ENCODE results near the gene ASB2. TPM values are rescaled to one million over a fixed set of nuclear protein-coding genes. Genes with fewer than 3 reads are reported as not detected.
A peak's percentile ranks its signal among the peaks of the same experiment; 100 is the strongest.

Gene ASB2
- total and polyA plus RNA-seq, 2 of the 4 experiments (the other 2 are of a cell fraction), result 0.54 to 0.77 TPM

DNA sequence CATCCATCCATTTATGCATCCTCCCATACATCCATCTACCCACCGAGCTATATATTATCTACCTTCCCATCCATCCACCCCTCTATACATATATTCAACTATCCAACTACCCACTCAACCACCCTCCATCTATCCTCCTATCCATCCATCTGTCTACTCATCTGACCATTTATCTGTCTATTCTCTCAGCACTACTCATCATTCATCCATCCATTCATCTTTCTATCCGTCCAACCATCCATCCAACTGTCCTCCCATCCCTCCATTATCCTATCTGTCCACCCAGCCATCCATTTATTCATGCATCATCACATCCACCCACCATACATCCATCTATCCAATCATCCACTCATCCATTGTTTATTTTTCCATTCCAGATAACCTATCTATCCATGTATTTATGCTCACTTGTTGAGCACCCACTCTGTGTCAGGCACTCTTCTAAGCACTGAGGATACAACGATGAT is 11.5 kb downstream of the ASB2 start:
- Histone ChIP-seq H2BK20ac (ENCODE audit: low read depth, low read length) (peak overlapping the region; percentile 11; the same call in 1 of the 2 replicates), H4K20me1 (ENCODE audit: insufficient read depth, low read length) (peaks cover 4% of the 10 kb centered on the region; the same call in 1 of the 2 replicates), H3K23ac (ENCODE audit: low read depth, low read length) (no peak overlapping the region), H4K91ac (ENCODE audit: insufficient read depth, low read depth, low read length) (no peak overlapping the region), H3K4me1 (ENCODE audit: control insufficient read depth, insufficient read depth, low read length) (peaks cover 22% of the 10 kb centered on the region), H3K4ac (ENCODE audit: low read depth, low read length) (peak overlapping the region; percentile 62; the same call in 1 of the 2 replicates), H2BK120ac (ENCODE audit: low read depth, low read length) (peak overlapping the region; percentile 41; the same call in 1 of the 2 replicates), H3K9me3 (ENCODE audit: control insufficient read depth, insufficient read depth, low read length) (no peaks in the 10 kb centered on the region), H2AFZ (replicated peaks; ENCODE audit: low read length, poor library complexity) (no peak overlapping the region), H3K9ac (ENCODE audit: low read depth, low read length) (no peak overlapping the region), H3K27ac (ENCODE audit: insufficient read depth, low read length) (peak overlapping the region; percentile 13; the same call in 1 of the 2 replicates), H2BK5ac (ENCODE audit: low read depth, low read length, poor library complexity, severe bottlenecking) (peak overlapping the region; percentile 94), H3K27me3 (ENCODE audit: control insufficient read depth, insufficient read depth, low read length) (no peaks in the 10 kb centered on the region), H2BK15ac (ENCODE audit: low read depth, low read length) (peak overlapping the region; percentile 31; the same call in 1 of the 3 replicates), H3K79me1 (ENCODE audit: low read depth in 1 of 2, low read length in 2 of 2) (no peaks in the 10 kb centered on the region), H3K4me3 (ENCODE audit: insufficient read depth, low read depth, low read length) (no peak overlapping the region), H3K9me1 (ENCODE audit: insufficient read depth, low read length) (peaks cover 19% of the 10 kb centered on the region), H3K56ac (ENCODE audit: extremely low read depth, insufficient read depth, low read length) (no peak overlapping the region), H3K18ac (ENCODE audit: low read depth, low read length) (peak overlapping the region; percentile 34; the same call in 1 of the 2 replicates), H4K8ac (ENCODE audit: low read depth in 2 of 2, low read length in 2 of 2) (no peak overlapping the region; a peak in 1 of 4 replicates), H3K36me3 (ENCODE audit: control insufficient read depth, insufficient read depth, low read length) (no peaks in the 10 kb centered on the region), H2AK9ac (replicated peaks; ENCODE audit: low read depth, low read length, poor library complexity) (no peak overlapping the region), H4K5ac (ENCODE audit: low read depth, low read length) (no peak overlapping the region), H3K4me2 (ENCODE audit: low read depth, low read length) (no peak overlapping the region), H3K14ac (replicated peaks; ENCODE audit: low read depth, low read length) (peak overlapping the region; percentile 40; the same call in 1 of the 2 replicates), H2AK5ac (ENCODE audit: low read depth, low read length) (peak overlapping the region; percentile 54; the same call in 1 of the 2 replicates)
- ATAC-seq (ENCODE audit: low read depth) (no peak), DNase-seq (no peak)
- ChIA-PET POLR2A (ENCODE audit: unreplicated experiment) (no interaction called here), CTCF (interaction anchor here (1.0 to 1.1 kb wide), 2 partner anchors 25 to 30 kb away, joined by 3 read pairs; no protein-coding TSS in a partner anchor)
- in situ Hi-C loops (cut with MboI; ENCODE audit: low sequenced_read_pairs), result no loop called here
- TF ChIP-seq RAD21 (IDR thresholded peaks at IDR 0.05; ENCODE audit: low read length) (no peak), CHD1 (IDR thresholded peaks at IDR 0.05; ENCODE audit: low read depth, low read length) (no peak), MAZ (IDR thresholded peaks at IDR 0.05; ENCODE audit: borderline replicate concordance, low read depth, low read length) (no peak), MAFK (IDR thresholded peaks at IDR 0.05; ENCODE audit: low read depth, low read length) (no peak), CEBPB (IDR thresholded peaks at IDR 0.05; ENCODE audit: low read depth, low read length) (no peak), NFE2L2 (IDR thresholded peaks at IDR 0.05; ENCODE audit: low read depth, low read length) (no peak), MXI1 (IDR thresholded peaks at IDR 0.05; ENCODE audit: borderline replicate concordance, low read depth, low read length) (no peak), FOS (IDR thresholded peaks at IDR 0.05; ENCODE audit: low read depth, low read length) (no peak), USF2 (IDR thresholded peaks at IDR 0.05; ENCODE audit: low read depth, low read length) (no peak), CTCF (conservative IDR thresholded peaks at IDR 0.05; ENCODE audit: low read depth, low read length) (no peak), RCOR1 (IDR thresholded peaks at IDR 0.05; ENCODE audit: insufficient replicate concordance, low read length) (no peak), RFX5 (IDR thresholded peaks at IDR 0.05; ENCODE audit: low read depth, low read length) (no peak)
- TF ChIP-seq, protein P1, sequence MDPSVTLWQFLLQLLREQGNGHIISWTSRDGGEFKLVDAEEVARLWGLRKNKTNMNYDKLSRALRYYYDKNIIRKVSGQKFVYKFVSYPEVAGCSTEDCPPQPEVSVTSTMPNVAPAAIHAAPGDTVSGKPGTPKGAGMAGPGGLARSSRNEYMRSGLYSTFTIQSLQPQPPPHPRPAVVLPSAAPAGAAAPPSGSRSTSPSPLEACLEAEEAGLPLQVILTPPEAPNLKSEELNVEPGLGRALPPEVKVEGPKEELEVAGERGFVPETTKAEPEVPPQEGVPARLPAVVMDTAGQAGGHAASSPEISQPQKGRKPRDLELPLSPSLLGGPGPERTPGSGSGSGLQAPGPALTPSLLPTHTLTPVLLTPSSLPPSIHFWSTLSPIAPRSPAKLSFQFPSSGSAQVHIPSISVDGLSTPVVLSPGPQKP (IDR thresholded peaks at IDR 0.05; ENCODE audit: borderline replicate concordance, low read depth, low read length), result no peak
- intact Hi-C loops (cut with micrococcal nuclease), result no loop called here
- WGBS, 2 experiments (ENCODE audit: extremely low coverage in 2 of 2, insufficient read length in 1 of 2), result 82 to 100% methylated on average over 2 to 3 of the region's 3 CpGs
- dilution Hi-C loops (cut with HindIII; ENCODE audit: low sequenced_read_pairs, unreplicated experiment), result no loop called here
- BruUV-seq (replicated peaks), result no TSS peak

All from IMR-90 (cell line).